Measurements from ENCODE around the gene CMTM5.

Gene CMTM5

GRCh38 chr14:23376482-23377197 lies at the start of gene CMTM5:
Gene CMTM5, plus strand, starts transcription at chr14:23377046. Its CDS starts 206 bp downstream, at chr14:23377252.
- no peak within 1 kb of the TSS for H3K4me3 ChIP-seq (ENCODE audit: low read depth, low read length)
- peak; percentile 14 for DNase-seq (ENCODE audit: low read depth)
- TF ChIP-seq MAX (IDR thresholded peaks at IDR 0.05; ENCODE audit: low read depth, low read length) (no peak), POLR2A (IDR thresholded peaks at IDR 0.05; ENCODE audit: extremely low read depth, insufficient read length) (no peak), MYC (IDR thresholded peaks at IDR 0.05; ENCODE audit: low read depth, low read length) (no peak), CTCF (IDR thresholded peaks at IDR 0.05; ENCODE audit: low read depth, low read length) (no peak)

GRCh38 chr14:23327947-23328744 lies 48.7 kb upstream of the CMTM5 start:
- H3K4me3 ChIP-seq (ENCODE audit: low read depth, low read length): no peak overlapping the region
- TF ChIP-seq POLR2A (IDR thresholded peaks at IDR 0.05; ENCODE audit: extremely low read depth, insufficient read length) (no peak), MAX (IDR thresholded peaks at IDR 0.05; ENCODE audit: low read depth, low read length) (no peak), CTCF (IDR thresholded peaks at IDR 0.05; ENCODE audit: low read depth, low read length) (peak; percentile 81), MYC (IDR thresholded peaks at IDR 0.05; ENCODE audit: low read depth, low read length) (peak; percentile 26; the same call in 1 of the 2 replicates)

GRCh38 chr14:23335623-23336022 lies 41.2 kb upstream of the CMTM5 start:
- no peak for DNase-seq (ENCODE audit: low read depth)
- TF ChIP-seq MAX (IDR thresholded peaks at IDR 0.05; ENCODE audit: low read depth, low read length) (no peak), CTCF (IDR thresholded peaks at IDR 0.05; ENCODE audit: low read depth, low read length) (no peak), MYC (IDR thresholded peaks at IDR 0.05; ENCODE audit: low read depth, low read length) (no peak), POLR2A (IDR thresholded peaks at IDR 0.05; ENCODE audit: extremely low read depth, insufficient read length) (no peak)
- no peak overlapping the region for H3K4me3 ChIP-seq (ENCODE audit: low read depth, low read length)

More at GRCh38 chr14:23327947-23328744, 48.7 kb upstream of the CMTM5 start:
- peak; percentile 82 for DNase-seq (ENCODE audit: low read depth)

GRCh38 chr14:23339506-23340268 lies 37.2 kb upstream of the CMTM5 start:
- no peak for DNase-seq (ENCODE audit: low read depth)
- TF ChIP-seq CTCF (IDR thresholded peaks at IDR 0.05; ENCODE audit: low read depth, low read length) (no peak), POLR2A (IDR thresholded peaks at IDR 0.05; ENCODE audit: extremely low read depth, insufficient read length) (no peak), MAX (IDR thresholded peaks at IDR 0.05; ENCODE audit: low read depth, low read length) (no peak), MYC (IDR thresholded peaks at IDR 0.05; ENCODE audit: low read depth, low read length) (no peak)
- H3K4me3 ChIP-seq (ENCODE audit: low read depth, low read length): no peak overlapping the region

DNA sequence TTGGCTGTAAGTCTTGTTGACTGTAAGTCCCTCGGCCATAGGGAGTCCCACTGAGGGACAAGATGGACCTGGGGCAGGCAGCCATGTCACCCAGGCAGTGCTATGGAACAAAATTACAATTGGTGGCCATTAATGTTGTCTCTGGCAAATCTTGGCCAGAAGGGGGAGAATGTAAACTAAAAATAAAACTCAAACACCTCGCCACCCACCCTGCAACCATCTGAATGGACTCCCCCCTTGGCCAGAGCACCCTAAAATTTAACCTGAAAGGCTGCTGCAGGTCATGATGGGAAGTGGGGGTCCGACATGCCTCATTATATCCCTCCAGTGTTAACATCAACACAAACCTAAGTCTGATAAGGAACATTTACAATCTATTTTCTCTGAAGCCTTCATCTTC lies 32.4 kb upstream of the CMTM5 start:
- no peak for TF ChIP-seq CTCF (IDR thresholded peaks at IDR 0.05; ENCODE audit: low read depth, low read length)
- TF ChIP-seq MAX (IDR thresholded peaks at IDR 0.05; ENCODE audit: low read depth, low read length): no peak
- TF ChIP-seq POLR2A (IDR thresholded peaks at IDR 0.05; ENCODE audit: extremely low read depth, insufficient read length): no peak
- TF ChIP-seq MYC (IDR thresholded peaks at IDR 0.05; ENCODE audit: low read depth, low read length): no peak
- H3K4me3 ChIP-seq (ENCODE audit: low read depth, low read length): no peak overlapping the region
- no peak for DNase-seq (ENCODE audit: low read depth)
